Kidney (tissue), 14 donors: ENCODE measurements around the gene TSPAN3. TPM values are rescaled to one million over a fixed set of nuclear protein-coding genes. Genes with fewer than 3 reads are reported as not detected.

Experiments
- DNase-seq, 5 donors: peaks; one replicate each; pipeline ENCODE4 v3.0.0-alpha.2; 2013 to 2020
- FAIRE-seq: peaks from 2 replicates; lab custom pipeline; 2012; peaks lifted over from hg19 to GRCh38; lab: Jason Lieb, UNC
- H3K27ac ChIP-seq, 2 donors: one replicate each; pipeline ENCODE4 v1.7.0; 2013; ENCODE audit warnings: low read depth in 2 of 2, low read length in 2 of 2, inconsistent platforms in 1 of 2
- H3K27me3 ChIP-seq: one replicate; pipeline ENCODE4 v1.7.1; 2013; ENCODE audit warnings: low read length, inconsistent platforms; ENCODE audit not compliant: control insufficient read depth, insufficient read depth
- H3K36me3 ChIP-seq, 3 donors: one replicate each; pipeline versions ENCODE4 v1.7.0 to v1.7.1; 2013; ENCODE audit warnings: low read length in 3 of 3, control low read depth in 1 of 3, inconsistent platforms in 1 of 3; ENCODE audit not compliant: insufficient read depth in 3 of 3, control insufficient read depth in 2 of 3
- H3K4me1 ChIP-seq, 3 donors: one replicate each; pipeline versions ENCODE4 v1.7.0 to v1.7.1; 2013; ENCODE audit warnings: low read length in 3 of 3, inconsistent platforms in 1 of 3, low read depth in 1 of 3; ENCODE audit not compliant: control insufficient read depth in 2 of 3, insufficient read depth in 2 of 3
- H3K4me3 ChIP-seq, 3 donors: one replicate each; pipeline versions ENCODE4 v1.7.0 to v1.8.1; 2013; ENCODE audit warnings: low read length in 3 of 3, control low read depth in 1 of 3, inconsistent platforms in 1 of 3
- H3K9ac ChIP-seq, 3 donors: one replicate each; pipeline versions ENCODE4 v1.7.0 to v1.7.1; 2013; ENCODE audit warnings: low read length in 3 of 3, control low read depth in 1 of 3, inconsistent platforms in 1 of 3
- H3K9me3 ChIP-seq, 3 donors: one replicate each; pipeline versions ENCODE4 v1.7.0 to v1.7.1; 2013; ENCODE audit warnings: low read length in 3 of 3, control low read depth in 1 of 3, inconsistent platforms in 1 of 3; ENCODE audit not compliant: control insufficient read depth in 2 of 3, insufficient read depth in 1 of 3
- intact Hi-C: fragments of 100-400 bp; cut with DNase I; formaldehyde crosslinking; loops from one replicate; pipeline ENCODE4 v1.11.1; 2022
- polyA plus RNA-seq: library from polyadenylated mRNA; stranded (reverse); fragments of 350-450 nt; fragmentation: Illumina TruSeq; extraction: RNeasy Lipid Tissue Mini Kit (QIAGEN cat#74804); gene quantifications from one replicate; pipeline ENCODE4 v1.2.3, GENCODE V29; 2014; ENCODE audit warnings: low read depth, low replicate concordance; ENCODE audit not compliant: insufficient read depth
- total RNA-seq: library from RNA; stranded (reverse); fragmentation: NEBNext Ultra II Directional; extraction: Animal tissue kit (Norgen Biotek cat#: 25700); gene quantifications from one replicate; pipeline ENCODE4 v1.2.1, GENCODE V29; 2021
- TF ChIP-seq, protein P1 (sequence below): IDR thresholded peaks from 3 replicates; pipeline ENCODE4 v1.5.1; 2012; ENCODE audit warnings: mild to moderate bottlenecking, moderate library complexity, borderline replicate concordance; ENCODE audit not compliant: insufficient read depth; ENCODE audit errors: extremely low read depth
- donor health status: control.
- donor health status: control.
- donor health status: control.
- donor health status: control.
- donor health status: control.
- donor health status: DM: yes; HTN: yes; CAD: no.
- donor health status: Normal renal cell carcinoma (clear cell type).

TSPAN3 gene
- total and polyA plus RNA-seq, 2 donors from 2014 or later, result 245 to 273 TPM

- FAIRE-seq (no peak), DNase-seq (peak in 3 of 5 donors; percentile 11 to 67 (median 57))
- H3K4me3 ChIP-seq, result no peak overlapping the region
- H3K27ac ChIP-seq, result no peak overlapping the region
- no peak overlapping the region for H3K9ac ChIP-seq
- TF ChIP-seq, protein P1, sequence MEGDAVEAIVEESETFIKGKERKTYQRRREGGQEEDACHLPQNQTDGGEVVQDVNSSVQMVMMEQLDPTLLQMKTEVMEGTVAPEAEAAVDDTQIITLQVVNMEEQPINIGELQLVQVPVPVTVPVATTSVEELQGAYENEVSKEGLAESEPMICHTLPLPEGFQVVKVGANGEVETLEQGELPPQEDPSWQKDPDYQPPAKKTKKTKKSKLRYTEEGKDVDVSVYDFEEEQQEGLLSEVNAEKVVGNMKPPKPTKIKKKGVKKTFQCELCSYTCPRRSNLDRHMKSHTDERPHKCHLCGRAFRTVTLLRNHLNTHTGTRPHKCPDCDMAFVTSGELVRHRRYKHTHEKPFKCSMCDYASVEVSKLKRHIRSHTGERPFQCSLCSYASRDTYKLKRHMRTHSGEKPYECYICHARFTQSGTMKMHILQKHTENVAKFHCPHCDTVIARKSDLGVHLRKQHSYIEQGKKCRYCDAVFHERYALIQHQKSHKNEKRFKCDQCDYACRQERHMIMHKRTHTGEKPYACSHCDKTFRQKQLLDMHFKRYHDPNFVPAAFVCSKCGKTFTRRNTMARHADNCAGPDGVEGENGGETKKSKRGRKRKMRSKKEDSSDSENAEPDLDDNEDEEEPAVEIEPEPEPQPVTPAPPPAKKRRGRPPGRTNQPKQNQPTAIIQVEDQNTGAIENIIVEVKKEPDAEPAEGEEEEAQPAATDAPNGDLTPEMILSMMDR, result no peak
- H3K4me1 ChIP-seq, result peaks cover 0 to 5% (median 0%) of the 10 kb centered on the region in 3 donors
- intact Hi-C loops, result no loop called here
- H3K27me3 ChIP-seq, result no peaks in the 10 kb centered on the region
- no peaks in the 10 kb centered on the region for H3K36me3 ChIP-seq
- no peaks in the 10 kb centered on the region for H3K9me3 ChIP-seq
Observed at GRCh38 chr15:77030048-77030927, 40.6 kb downstream of the TSPAN3 start.

DNA sequence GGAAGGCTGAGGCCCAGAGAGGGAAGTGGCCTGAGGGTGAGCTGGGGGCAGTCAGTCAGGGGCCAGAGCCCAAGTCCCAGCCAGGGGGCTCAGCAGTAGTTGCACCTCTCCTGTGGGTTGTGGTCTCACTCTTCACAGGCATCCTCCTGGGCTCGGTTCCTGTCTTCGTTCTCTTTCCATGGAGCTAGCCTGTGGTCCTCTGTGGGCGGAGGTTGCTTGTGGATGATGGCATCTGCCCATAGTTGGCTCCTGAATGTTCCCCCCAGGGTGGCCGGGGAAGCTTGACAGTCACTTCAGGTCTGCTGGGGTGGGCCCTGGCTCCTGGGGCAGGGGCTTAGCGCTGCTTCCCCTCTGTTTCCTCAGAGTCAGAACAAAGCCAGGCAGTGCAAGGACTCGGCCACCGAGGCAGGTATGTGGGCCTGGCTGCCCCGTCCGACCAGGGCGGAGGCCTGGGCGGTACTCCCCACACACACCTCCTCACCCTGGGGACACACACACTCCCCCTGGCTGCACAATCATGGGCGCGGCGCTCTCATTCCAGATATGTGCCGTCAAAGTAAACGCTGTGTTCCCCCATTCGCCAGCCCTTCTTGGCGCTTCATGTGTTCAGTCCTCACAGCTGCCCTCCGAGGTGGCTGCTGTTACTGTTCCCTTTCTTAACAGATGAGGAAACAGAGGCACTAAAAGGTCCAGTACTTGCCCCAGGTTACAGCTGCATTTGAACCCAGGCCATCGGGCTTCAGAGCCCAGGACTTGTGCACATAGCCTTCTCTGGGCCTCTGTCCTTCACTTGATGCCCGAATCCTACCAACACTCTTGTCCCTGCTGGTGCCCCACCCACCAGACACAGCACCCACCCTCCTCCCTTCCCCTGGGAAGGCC, 41.5 kb downstream of the TSPAN3 start:
- TF ChIP-seq, protein P1, result no peak
- no peaks in the 10 kb centered on the region for H3K9me3 ChIP-seq
- intact Hi-C loops, result no loop called here
- no peak for FAIRE-seq
- no peak overlapping the region for H3K9ac ChIP-seq
- H3K27ac ChIP-seq, result no peak overlapping the region
- DNase-seq, result peak in 3 of 5 donors; percentile 8 to 49 (median 47)
- H3K4me3 ChIP-seq, result no peak overlapping the region
- no peaks in the 10 kb centered on the region for H3K36me3 ChIP-seq
- peaks cover 0 to 5% (median 0%) of the 10 kb centered on the region in 3 donors for H3K4me1 ChIP-seq
- H3K27me3 ChIP-seq, result no peaks in the 10 kb centered on the region

- intact Hi-C loops, result no loop called here
- Histone ChIP-seq H3K4me1 (peaks cover 0 to 5% (median 0%) of the 10 kb centered on the region in 3 donors), H3K9ac (no peak overlapping the region), H3K9me3 (no peaks in the 10 kb centered on the region), H3K36me3 (no peaks in the 10 kb centered on the region), H3K27me3 (no peaks in the 10 kb centered on the region), H3K4me3 (no peak overlapping the region), H3K27ac (no peak overlapping the region)
- FAIRE-seq (no peak), DNase-seq (peak in 2 of 5 donors; percentile 19 to 50)
- TF ChIP-seq, protein P1, result no peak
Observed at GRCh38 chr15:77028451-77029165, 42.3 kb downstream of the TSPAN3 start.
